Neuronal stem cell (in vitro differentiated cells): Measurements from ENCODE around the gene LMTK2.
"Not testable (repeated sequence)": the region's sequence is repeated elsewhere in the genome, so short reads cannot be mapped to it uniquely, and the experiment has no call there.

Experiments used
- DNase-seq: peaks from one replicate; pipeline ENCODE4 v3.0.0-alpha.2; 2013; ENCODE audit warnings: low spot score
- H2AFZ ChIP-seq: one replicate; pipeline ENCODE4 v1.6.1; 2013; ENCODE audit warnings: mild to moderate bottlenecking, low read length, inconsistent platforms
- H2AK5ac ChIP-seq: 2 replicates; pipeline ENCODE4 v1.6.1; 2013; ENCODE audit warnings: low read depth, mild to moderate bottlenecking, inconsistent platforms, low read length, moderate library complexity, mixed read lengths
- H2BK120ac ChIP-seq: 2 replicates; pipeline ENCODE4 v1.6.1; 2013; ENCODE audit warnings: low read depth, mild to moderate bottlenecking, inconsistent platforms, low read length, moderate library complexity, mixed read lengths
- H2BK12ac ChIP-seq: one replicate; pipeline ENCODE4 v1.6.1; 2013; ENCODE audit warnings: low read length, inconsistent platforms
- H2BK15ac ChIP-seq: 2 replicates; pipeline ENCODE4 v1.6.1; 2013; ENCODE audit warnings: mild to moderate bottlenecking, low read length, inconsistent platforms, mixed read lengths
- H2BK5ac ChIP-seq: one replicate; pipeline ENCODE4 v1.6.1; 2013; ENCODE audit warnings: inconsistent platforms, mild to moderate bottlenecking, low read length, moderate library complexity
- H3K14ac ChIP-seq: one replicate; pipeline ENCODE4 v1.6.1; 2013; ENCODE audit warnings: low read length, inconsistent platforms
- H3K18ac ChIP-seq: 2 replicates; pipeline ENCODE4 v1.6.1; 2013; ENCODE audit warnings: low read length, inconsistent platforms
- H3K23ac ChIP-seq: 2 replicates; pipeline ENCODE4 v1.6.1; 2013; ENCODE audit warnings: low read depth, mild to moderate bottlenecking, mixed read lengths, low read length, inconsistent platforms; ENCODE audit not compliant: poor library complexity
- H3K27ac ChIP-seq: replicated peaks from 3 replicates; pipeline ENCODE4 v1.5.1; 2013; ENCODE audit warnings: low read length, inconsistent platforms
- H3K27me3 ChIP-seq, 3 experiments: 2 replicates each; pipeline ENCODE4 v1.6.1; 2013; ENCODE audit warnings: low read length in 3 of 3, mild to moderate bottlenecking in 2 of 3, inconsistent platforms in 1 of 3, low read depth in 1 of 3, mixed read lengths in 1 of 3, moderate library complexity in 1 of 3; ENCODE audit not compliant: control insufficient read depth in 3 of 3, insufficient read depth in 3 of 3
- H3K36me3 ChIP-seq, 2 donors: replicated peaks in 1 of 2; 2 replicates each; pipeline ENCODE4 v1.6.1; 2013; ENCODE audit warnings: low read length in 2 of 2; ENCODE audit not compliant: control insufficient read depth in 2 of 2, insufficient read depth in 2 of 2
- H3K4ac ChIP-seq: 2 replicates; pipeline ENCODE4 v1.6.1; 2013; ENCODE audit warnings: inconsistent platforms, mild to moderate bottlenecking, low read length, moderate library complexity
- H3K4me1 ChIP-seq, 2 donors: 1 replicate in 1 of 2; 2 replicates in 1 of 2; pipeline ENCODE4 v1.6.1; 2013; ENCODE audit warnings: low read length in 2 of 2, low read depth in 1 of 2; ENCODE audit not compliant: control insufficient read depth in 2 of 2, insufficient read depth in 1 of 2
- H3K4me2 ChIP-seq: one replicate; pipeline ENCODE4 v1.6.1; 2013; ENCODE audit warnings: mild to moderate bottlenecking, low read length, inconsistent platforms; ENCODE audit not compliant: insufficient read depth, poor library complexity, severe bottlenecking
- H3K4me3 ChIP-seq, 2 donors: 2 replicates each; pipeline ENCODE4 v1.5.1; 2013; ENCODE audit warnings: low read length in 2 of 2, mild to moderate bottlenecking in 2 of 2, inconsistent platforms in 1 of 2, moderate library complexity in 1 of 2
- H3K79me1 ChIP-seq: one replicate; pipeline ENCODE4 v1.6.1; 2013; ENCODE audit warnings: low read depth, mild to moderate bottlenecking, inconsistent platforms, low read length, moderate library complexity
- H3K9ac ChIP-seq: one replicate; pipeline ENCODE4 v1.6.1; 2013; ENCODE audit warnings: mild to moderate bottlenecking, low read depth, low read length, inconsistent platforms; ENCODE audit not compliant: poor library complexity
- H3K9me3 ChIP-seq, 2 donors: replicated peaks in 1 of 2; 2 replicates each; pipeline versions ENCODE3 to v1.6.1; 2013; ENCODE audit warnings: low read length in 2 of 2, mild to moderate bottlenecking in 2 of 2, inconsistent platforms in 1 of 2, low read depth in 1 of 2, mixed read lengths in 1 of 2, moderate library complexity in 1 of 2; ENCODE audit not compliant: control insufficient read depth in 2 of 2, insufficient read depth in 1 of 2
- H4K8ac ChIP-seq: one replicate; pipeline ENCODE4 v1.6.1; 2013; ENCODE audit warnings: low read depth, mild to moderate bottlenecking, inconsistent platforms, low read length, moderate library complexity
- H4K91ac ChIP-seq: one replicate; pipeline ENCODE4 v1.6.1; 2013; ENCODE audit warnings: low read length, low read depth, mild to moderate bottlenecking, inconsistent platforms; ENCODE audit not compliant: poor library complexity
- WGBS, 2 donors: extraction: QIAGEN DNeasy Blood & Tissue Kit; methylation state at CpG; one replicate each; pipeline ENCODE4 v1.1.7; 2013; ENCODE audit warnings: missing lambda C conversion rate in 2 of 2, mixed read lengths in 1 of 2; ENCODE audit not compliant: insufficient read length in 2 of 2, insufficient replicate concordance in 1 of 2; ENCODE audit errors: extremely low coverage in 2 of 2; 5-methylcytosine and 5-hydroxymethylcytosine counted together

LMTK2 gene

DNA sequence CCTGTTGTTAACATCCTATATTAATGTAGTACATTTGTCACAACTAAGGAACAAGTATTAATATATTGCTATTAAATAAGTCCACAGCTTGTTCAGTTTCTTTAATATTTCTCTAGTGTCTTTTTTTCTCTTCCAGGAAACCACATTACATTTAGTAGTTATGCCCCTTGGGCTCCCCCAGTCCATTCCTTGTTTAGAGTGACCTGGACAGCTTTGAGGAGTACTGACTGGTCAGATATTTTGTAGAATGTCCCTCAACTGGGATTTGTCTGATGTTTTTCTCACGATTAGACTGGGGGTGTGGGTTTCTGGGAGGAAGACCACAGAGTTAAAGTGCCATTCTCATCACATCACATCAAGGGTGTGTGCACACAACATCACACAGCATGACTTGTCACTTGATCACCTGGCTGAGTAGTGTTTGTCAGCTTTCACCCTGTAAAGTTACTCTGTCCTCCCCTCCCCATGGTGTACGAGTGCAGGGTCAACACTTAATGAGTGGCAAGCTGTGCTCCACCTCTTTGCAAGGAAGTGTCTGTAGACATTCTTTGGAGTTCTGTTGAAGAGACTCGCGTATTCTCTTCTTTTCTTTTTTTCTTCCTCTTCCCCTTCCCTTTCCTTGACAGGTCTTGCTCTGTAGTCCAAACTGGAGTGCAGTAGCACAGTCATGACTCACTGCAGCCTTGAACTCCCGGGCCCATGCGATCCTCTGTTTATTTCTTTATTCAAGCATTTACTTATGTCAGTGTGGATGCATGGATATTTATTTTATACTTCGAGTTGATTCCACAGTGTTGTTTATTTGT, 10.2 kb downstream of the LMTK2 start:
- no peak for DNase-seq
- no peak overlapping the region for H4K91ac ChIP-seq
- WGBS, 2 donors: no CpG with 5 or more reads among the region's 7 CpGs
- no peak overlapping the region for H3K4me3 ChIP-seq
- no peak overlapping the region for H2AK5ac ChIP-seq
- H4K8ac ChIP-seq: no peak overlapping the region
- H2BK12ac ChIP-seq: no peak overlapping the region
- H3K79me1 ChIP-seq: peaks cover 4% of the 10 kb centered on the region
- no peak overlapping the region for H3K9ac ChIP-seq
- H3K27ac ChIP-seq: no peak overlapping the region
- no peak overlapping the region for H2BK15ac ChIP-seq
- no peaks in the 10 kb centered on the region for H3K27me3 ChIP-seq
- H3K9me3 ChIP-seq: no peaks in the 10 kb centered on the region
- H3K4ac ChIP-seq: no peak overlapping the region
- H2BK120ac ChIP-seq: no peak overlapping the region
- H2AFZ ChIP-seq: no peak overlapping the region
- no peak overlapping the region for H3K4me2 ChIP-seq
- H3K14ac ChIP-seq: no peak overlapping the region
- H3K23ac ChIP-seq: no peak overlapping the region
- peaks cover 0 to 4% of the 10 kb centered on the region in 2 donors for H3K36me3 ChIP-seq
- peaks cover 3 to 4% of the 10 kb centered on the region in 2 donors for H3K4me1 ChIP-seq
- H2BK5ac ChIP-seq: no peak overlapping the region
- no peak overlapping the region for H3K18ac ChIP-seq

DNA sequence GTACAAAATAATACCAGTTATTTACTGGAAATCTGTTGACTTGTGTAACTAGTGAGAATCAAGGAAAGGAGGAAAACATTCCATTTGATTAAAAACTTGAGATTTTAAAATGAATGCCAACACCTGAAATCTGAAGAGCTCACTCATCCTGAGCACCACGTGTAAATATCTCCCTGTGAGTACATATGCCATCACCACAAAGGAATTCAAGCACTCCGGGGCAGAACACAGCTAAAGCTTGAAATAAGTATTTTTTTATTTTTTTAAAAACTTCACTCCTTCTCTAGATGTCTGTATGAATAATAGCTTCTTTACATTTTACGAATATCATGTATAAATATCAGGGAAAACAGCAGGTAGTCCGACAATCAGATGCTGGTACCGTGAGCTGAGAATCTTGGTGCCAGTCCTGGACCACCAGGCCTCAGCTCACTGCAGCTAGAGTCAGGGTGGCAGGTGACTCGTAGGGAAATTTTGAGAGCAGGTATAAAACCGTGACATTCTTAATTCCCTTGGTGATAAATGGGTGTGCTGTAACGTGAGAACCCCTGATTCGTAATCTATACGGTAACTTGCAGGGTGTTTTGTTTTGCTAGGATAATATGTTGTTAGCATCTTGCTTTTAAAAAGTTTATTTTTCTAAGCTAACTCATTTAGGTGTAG, 12.7 kb downstream of the LMTK2 start:
- H3K9ac ChIP-seq: no peak overlapping the region
- no peak overlapping the region for H3K4me3 ChIP-seq
- H2AK5ac ChIP-seq: no peak overlapping the region
- no peaks in the 10 kb centered on the region for H3K27me3 ChIP-seq
- no peak overlapping the region for H2BK15ac ChIP-seq
- H3K27ac ChIP-seq: no peak overlapping the region
- no peak overlapping the region for H3K23ac ChIP-seq
- no peak overlapping the region for H4K8ac ChIP-seq
- peaks cover 3 to 12% of the 10 kb centered on the region in 2 donors for H3K4me1 ChIP-seq
- H2BK120ac ChIP-seq: no peak overlapping the region
- no peak overlapping the region for H4K91ac ChIP-seq
- peaks cover 2% of the 10 kb centered on the region for H3K79me1 ChIP-seq
- no peak for DNase-seq
- H3K9me3 ChIP-seq: no peaks in the 10 kb centered on the region
- H2AFZ ChIP-seq: no peak overlapping the region
- H3K18ac ChIP-seq: no peak overlapping the region
- no peak overlapping the region for H3K4ac ChIP-seq
- H2BK5ac ChIP-seq: no peak overlapping the region
- no peak overlapping the region for H3K14ac ChIP-seq
- H3K36me3 ChIP-seq: peaks cover 1 to 3% of the 10 kb centered on the region in 2 donors
- no CpG with 5 or more reads among the region's 10 CpGs for WGBS, 2 donors
- no peak overlapping the region for H2BK12ac ChIP-seq
- no peak overlapping the region for H3K4me2 ChIP-seq

DNA sequence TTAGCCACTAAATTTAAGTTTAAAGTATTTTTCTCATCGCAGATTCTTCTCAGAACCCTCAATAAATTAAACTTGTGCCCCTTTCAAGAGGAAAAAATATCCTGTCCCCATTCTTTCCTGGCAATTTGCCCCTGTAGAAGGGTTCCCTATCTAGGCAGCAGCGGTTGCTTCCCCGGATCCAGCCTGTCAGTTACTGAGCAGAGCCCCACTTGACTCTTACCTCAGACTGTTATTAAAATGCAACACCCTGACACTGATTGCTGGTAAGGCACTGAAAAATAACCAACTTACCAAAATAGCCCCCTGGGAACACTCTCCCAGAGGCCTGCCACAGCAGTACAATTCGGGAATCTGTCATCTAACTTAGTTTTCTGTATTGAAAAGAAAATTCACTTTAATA, 13.9 kb downstream of the LMTK2 start:
- Histone ChIP-seq H3K36me3 (peaks cover 1 to 3% of the 10 kb centered on the region in 2 donors), H2BK15ac (no peak overlapping the region), H3K4ac (no peak overlapping the region), H3K79me1 (peaks cover 2% of the 10 kb centered on the region), H3K23ac (no peak overlapping the region), H3K9me3 (no peaks in the 10 kb centered on the region), H3K14ac (no peak overlapping the region), H2BK120ac (no peak overlapping the region), H4K91ac (no peak overlapping the region), H3K27me3 (no peaks in the 10 kb centered on the region), H2AFZ (no peak overlapping the region), H3K4me3 (no peak overlapping the region), H2BK12ac (no peak overlapping the region), H3K18ac (no peak overlapping the region), H2AK5ac (no peak overlapping the region), H3K9ac (no peak overlapping the region), H3K4me1 (peaks cover 3 to 12% of the 10 kb centered on the region in 2 donors), H3K4me2 (no peak overlapping the region), H3K27ac (no peak overlapping the region), H2BK5ac (no peak overlapping the region), H4K8ac (no peak overlapping the region)
- no CpG with 5 or more reads among the region's 4 CpGs for WGBS, 2 donors
- DNase-seq: no peak

- not testable (repeated sequence) for H4K8ac ChIP-seq, H3K4me2 ChIP-seq, H3K36me3 ChIP-seq, H3K79me1 ChIP-seq, H2BK5ac ChIP-seq, H2BK12ac ChIP-seq, H3K18ac ChIP-seq, H3K9me3 ChIP-seq, H3K27me3 ChIP-seq, H2AK5ac ChIP-seq, H4K91ac ChIP-seq, H2BK120ac ChIP-seq, H3K4ac ChIP-seq, H2AFZ ChIP-seq, H2BK15ac ChIP-seq, DNase-seq, H3K23ac ChIP-seq, H3K4me3 ChIP-seq, H3K9ac ChIP-seq, H3K27ac ChIP-seq, H3K14ac ChIP-seq
- H3K4me1 ChIP-seq: peaks cover 3 to 15% of the 10 kb centered on the region in 2 donors
- no CpG with 5 or more reads among the region's 7 CpGs for WGBS, 2 donors
Observed at GRCh38 chr7:98121388-98121787, 14.7 kb downstream of the LMTK2 start.
